GM18526 (cell line): ENCODE measurements around the gene CDH13.

Experiments used
- POLR2A ChIP-seq: IDR thresholded peaks from 3 replicates; pipeline ENCODE4 v1.6.1; 2011; ENCODE audit not compliant: insufficient read length; ENCODE audit errors: extremely low read depth

The CDH13 gene

GRCh38 chr16:83345846-83346640, 719.3 kb downstream of the CDH13 start:
- no peak for TF ChIP-seq POLR2A

- no peak for TF ChIP-seq POLR2A
Measured at GRCh38 chr16:83348991-83349390, 722.2 kb downstream of the CDH13 start.

- TF ChIP-seq POLR2A = no peak
Measured at GRCh38 chr16:83350481-83350880, 723.7 kb downstream of the CDH13 start.

GRCh38 chr16:83351846-83352245, 725.1 kb downstream of the CDH13 start:
- TF ChIP-seq POLR2A = no peak

- TF ChIP-seq POLR2A = no peak
Measured at GRCh38 chr16:83353241-83353640, 726.5 kb downstream of the CDH13 start.

GRCh38 chr16:83354015-83354414, 727.2 kb downstream of the CDH13 start:
- no peak for TF ChIP-seq POLR2A

GRCh38 chr16:83355570-83356218, 728.9 kb downstream of the CDH13 start:
- TF ChIP-seq POLR2A = no peak

GRCh38 chr16:83356266-83356665, 729.5 kb downstream of the CDH13 start:
- TF ChIP-seq POLR2A = no peak

- TF ChIP-seq POLR2A = no peak
Measured at GRCh38 chr16:83356986-83357385, 730.2 kb downstream of the CDH13 start.

- no peak for TF ChIP-seq POLR2A
Measured at GRCh38 chr16:83363521-83363920, 736.8 kb downstream of the CDH13 start.

- no peak for TF ChIP-seq POLR2A
Measured at GRCh38 chr16:83365166-83365565, 738.4 kb downstream of the CDH13 start.

GRCh38 chr16:83366228-83366627, 739.5 kb downstream of the CDH13 start:
- no peak for TF ChIP-seq POLR2A

GRCh38 chr16:83374979-83375378, 748.2 kb downstream of the CDH13 start:
- TF ChIP-seq POLR2A = no peak

- TF ChIP-seq POLR2A = no peak
Measured at GRCh38 chr16:83389751-83390150, 763.0 kb downstream of the CDH13 start.

- no peak for TF ChIP-seq POLR2A
Measured at GRCh38 chr16:83390759-83391158, 764.0 kb downstream of the CDH13 start.

GRCh38 chr16:83392743-83393142, 766.0 kb downstream of the CDH13 start:
- TF ChIP-seq POLR2A = no peak
